Skeletal muscle cell (primary cell): ENCODE data around the gene SGSM1.
"Not testable (repeated sequence)": the region's sequence is repeated elsewhere in the genome, so short reads cannot be mapped to it uniquely, and the experiment has no call there.

Experiments
- DNase-seq: peaks from one replicate; pipeline ENCODE4 v3.0.0-alpha.2; 2010; ENCODE audit warnings: low read depth
- H3K4me3 ChIP-seq: 2 replicates; pipeline ENCODE4 v1.5.1; 2011; ENCODE audit warnings: low read depth, mild to moderate bottlenecking, control low read depth, low read length, moderate library complexity

Gene SGSM1

GRCh38 chr22:24834845-24835570 is 29.0 kb downstream of the SGSM1 start:
- DNase-seq: no peak
- H3K4me3 ChIP-seq: no peak overlapping the region

- no peak overlapping the region for H3K4me3 ChIP-seq
- no peak for DNase-seq
These were observed 30.3 kb downstream of the SGSM1 start for GRCh38 chr22:24836282-24836681.

DNA sequence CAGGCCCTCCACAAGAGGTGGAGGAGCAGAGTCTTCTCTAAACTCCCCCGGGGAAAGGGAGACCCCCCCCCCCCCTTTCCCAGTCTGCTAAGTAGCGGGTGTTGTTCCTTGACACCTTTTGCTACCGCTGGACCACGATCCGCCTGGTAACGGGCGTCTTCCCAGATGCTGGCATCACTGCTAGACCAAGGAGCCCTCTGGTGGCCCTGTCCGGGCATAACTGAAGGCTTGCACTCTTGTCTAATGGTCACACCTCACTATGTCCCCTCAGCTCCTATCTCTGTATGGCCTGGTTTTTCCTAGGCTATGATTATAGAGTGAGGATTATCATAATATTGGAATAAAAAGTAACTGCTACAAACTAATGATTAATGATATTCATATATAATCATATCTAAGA is 31.5 kb downstream of the SGSM1 start:
- DNase-seq, H3K4me3 ChIP-seq: not testable (repeated sequence)

DNA sequence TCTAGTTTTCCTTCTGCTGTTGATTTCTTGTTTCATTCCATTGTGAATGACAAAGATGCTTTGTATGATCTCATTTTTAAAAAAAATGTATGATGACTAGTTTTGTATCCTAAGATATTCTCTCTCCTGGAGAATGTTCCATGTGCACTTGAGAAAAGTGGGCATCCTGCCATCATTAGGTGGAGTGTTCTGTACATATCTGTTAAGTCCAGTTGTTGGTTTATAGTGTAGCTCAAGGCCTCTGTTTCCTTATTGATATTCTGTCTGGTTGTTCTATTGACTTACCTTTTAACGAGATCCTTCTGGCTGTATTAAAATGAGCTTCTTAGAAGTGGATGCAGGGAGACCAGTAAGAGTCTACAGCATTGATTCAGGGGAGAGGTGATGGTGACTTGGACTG is 35.2 kb downstream of the SGSM1 start:
- no peak overlapping the region for H3K4me3 ChIP-seq
- DNase-seq: no peak

DNA sequence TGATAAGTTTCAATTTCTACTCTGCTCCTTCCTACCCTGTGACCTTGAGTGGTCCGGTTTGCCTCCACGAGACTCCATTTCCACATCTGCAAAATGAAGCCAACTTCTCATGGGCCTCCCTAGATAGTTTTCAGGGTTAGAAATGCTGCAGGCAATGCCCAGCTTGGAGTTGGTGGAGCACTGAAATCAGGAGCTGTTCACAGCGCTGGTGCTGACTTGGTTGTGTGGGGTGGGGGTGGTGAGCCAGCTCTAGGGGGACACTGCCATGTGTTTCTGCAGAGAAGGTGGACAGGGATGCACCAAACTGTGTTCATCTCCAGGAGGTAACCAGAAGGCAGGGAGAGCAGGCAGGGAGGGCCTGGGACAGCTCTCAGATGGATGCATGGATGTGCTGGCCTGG is 37.0 kb downstream of the SGSM1 start:
- H3K4me3 ChIP-seq: no peak overlapping the region
- no peak for DNase-seq

DNA sequence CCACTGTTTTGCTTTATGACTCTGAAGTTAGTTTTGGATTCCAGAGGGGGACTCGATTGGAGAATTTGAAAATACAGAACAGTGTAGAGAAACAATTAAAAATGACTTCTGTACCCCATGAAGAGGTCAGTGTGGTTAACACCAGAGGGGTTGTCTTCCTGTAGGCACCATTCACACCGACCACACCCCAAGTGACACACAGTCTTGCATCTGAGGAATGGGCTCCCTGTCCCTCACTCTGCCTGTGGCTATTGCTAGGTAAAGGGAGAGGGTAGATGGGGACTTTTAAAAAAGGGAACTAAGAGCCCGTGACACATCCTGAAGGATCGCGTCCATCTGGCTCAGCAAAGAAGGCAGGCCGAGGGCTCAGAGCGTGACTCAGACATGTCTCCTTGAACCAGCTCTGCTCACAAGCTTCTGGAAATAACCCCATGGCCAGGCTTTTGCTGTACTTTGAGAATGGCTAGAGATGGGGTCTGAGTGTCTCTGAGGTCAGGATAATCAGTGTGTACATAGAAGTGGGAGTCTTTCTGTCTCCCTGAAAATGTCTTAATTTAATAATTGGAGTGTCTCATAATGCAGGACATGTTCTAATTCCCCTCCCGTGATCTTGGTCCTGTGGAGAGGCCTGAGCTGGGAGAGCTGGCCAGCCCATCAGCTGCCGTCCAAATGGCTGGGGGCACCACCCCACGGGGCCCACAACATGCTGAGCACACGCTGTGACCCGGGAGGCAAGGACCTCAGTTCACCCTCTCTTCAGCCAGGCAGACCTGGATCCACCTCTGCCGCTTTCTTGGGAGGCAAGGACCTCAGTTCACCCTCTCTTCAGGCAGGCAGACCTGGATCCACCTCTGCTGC is 39.3 kb downstream of the SGSM1 start:
- no peak for DNase-seq
- no peak overlapping the region for H3K4me3 ChIP-seq

DNA sequence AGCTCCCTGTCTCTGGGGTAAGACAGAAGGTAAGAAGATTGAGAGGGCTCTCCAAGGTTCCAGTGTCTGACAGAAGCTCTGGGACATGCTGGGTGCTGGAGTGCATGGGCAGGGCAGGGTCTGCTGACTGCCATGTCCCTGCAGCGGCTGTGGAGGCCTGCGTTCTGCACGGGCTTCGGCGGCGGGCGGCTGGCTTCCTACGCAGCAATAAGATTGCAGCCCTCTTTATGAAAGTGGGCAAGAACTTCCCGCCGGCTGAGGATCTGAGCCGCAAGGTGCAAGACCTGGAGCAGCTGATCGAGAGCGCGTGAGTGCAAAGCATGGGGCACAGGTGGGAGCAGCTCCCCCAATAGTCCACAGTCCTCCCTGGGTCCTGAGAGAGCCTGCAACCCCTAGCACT is 41.5 kb downstream of the SGSM1 start:
- H3K4me3 ChIP-seq: no peak overlapping the region
- DNase-seq: no peak

DNA sequence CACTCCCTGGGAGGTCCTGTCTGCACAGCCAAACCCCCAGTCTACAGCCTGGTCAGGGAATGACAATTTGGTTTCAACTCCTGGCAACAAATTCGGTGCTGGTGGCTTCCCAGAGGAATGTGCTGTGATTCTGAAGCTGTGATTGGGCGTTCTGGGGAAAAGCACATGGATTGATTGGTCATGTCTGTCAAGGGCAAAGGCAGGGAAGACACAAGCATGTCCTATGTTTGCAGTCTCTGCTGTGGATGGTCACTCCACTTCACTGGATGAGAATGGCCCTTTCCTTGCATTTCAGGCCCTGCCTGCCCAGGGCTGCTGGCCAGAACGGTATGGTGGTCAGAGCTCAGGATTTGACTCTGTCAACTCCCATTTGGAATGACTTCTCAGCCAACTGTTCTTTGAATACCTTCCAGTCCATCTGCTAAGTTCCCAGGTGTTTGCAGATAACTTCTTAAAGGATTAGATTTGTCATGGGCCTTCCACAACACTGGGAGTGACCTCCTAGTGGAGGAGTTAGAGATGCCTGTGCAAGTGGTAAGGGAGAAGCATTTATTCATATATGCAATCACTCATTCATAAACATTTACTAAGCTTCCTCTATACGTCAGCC is 42.7 kb downstream of the SGSM1 start:
- DNase-seq: no peak
- no peak overlapping the region for H3K4me3 ChIP-seq

DNA sequence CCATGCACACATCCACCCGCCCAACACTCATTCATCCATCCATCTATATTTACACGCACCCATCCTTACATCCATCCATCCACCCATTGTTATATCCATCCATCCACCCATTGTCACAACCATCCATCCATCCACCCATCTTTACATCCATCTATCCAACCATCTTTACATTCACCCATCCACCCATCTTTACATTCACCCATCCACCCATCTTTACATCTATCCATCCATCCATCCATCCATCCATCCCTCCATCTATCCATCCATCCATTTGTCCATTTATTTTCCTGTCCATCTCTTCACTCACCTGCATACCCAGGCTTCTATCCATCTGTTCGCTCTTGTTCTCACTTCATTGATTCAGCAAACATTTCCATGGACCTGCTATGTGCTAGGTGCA is 49.8 kb downstream of the SGSM1 start:
- no peak for DNase-seq
- no peak overlapping the region for H3K4me3 ChIP-seq

DNA sequence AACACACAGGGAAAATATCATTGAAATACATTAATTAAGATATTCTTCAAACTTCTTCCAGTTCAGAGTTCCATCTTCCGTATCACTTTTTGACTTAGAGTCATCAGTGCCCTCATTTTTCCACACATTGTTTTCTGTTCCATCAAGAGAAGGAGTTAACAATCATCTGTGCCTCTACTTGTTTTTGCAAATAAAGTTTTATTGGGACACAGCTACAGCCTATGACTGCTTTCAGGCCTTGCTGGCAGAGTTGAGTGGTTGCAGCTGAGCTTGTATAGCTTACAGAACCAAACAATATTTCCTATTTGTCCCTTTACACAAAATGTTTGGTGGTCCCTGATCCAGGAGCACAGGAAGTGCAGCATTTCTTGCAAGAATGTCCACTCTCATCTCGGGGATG is 51.6 kb downstream of the SGSM1 start:
- DNase-seq: no peak
- H3K4me3 ChIP-seq: no peak overlapping the region

DNA sequence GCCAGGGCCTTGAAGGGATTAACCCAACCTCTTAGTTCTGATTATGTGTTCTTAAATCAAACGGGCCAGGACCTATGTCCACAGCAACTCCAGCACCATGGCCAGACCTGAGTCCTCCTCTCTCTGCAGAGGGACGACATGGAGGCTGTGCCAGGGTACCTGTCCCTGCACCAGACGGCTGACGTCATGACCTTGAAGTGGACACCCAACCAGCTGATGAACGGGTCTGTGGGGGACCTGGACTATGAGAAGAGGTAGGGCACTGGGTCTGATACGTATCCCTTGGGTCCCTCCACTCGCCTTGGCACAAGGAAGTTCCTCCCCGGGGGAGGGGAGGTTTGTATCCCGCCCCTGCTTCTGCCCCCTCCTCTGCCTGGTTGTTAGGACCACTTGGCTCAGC is 53.6 kb downstream of the SGSM1 start:
- no peak for DNase-seq

DNA sequence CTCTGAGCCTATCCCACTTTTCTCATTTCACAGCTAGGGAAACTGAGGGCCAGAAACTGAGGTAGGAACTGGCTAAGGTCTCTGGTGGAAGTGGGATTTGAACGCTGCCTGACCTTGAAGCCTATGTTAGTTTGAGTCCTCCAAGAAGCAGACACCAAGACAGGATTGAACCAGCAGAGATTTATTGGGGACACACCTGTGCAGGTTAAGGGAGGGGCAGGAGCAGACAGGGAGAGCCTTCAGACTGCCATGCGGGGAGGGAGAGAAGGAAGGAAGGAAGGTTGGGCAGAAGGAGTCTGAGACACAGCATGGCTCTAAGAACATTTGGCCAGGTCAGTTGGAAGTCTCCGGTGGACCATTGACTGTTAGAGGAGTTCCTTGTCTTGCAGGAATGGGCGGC is 59.5 kb downstream of the SGSM1 start:
- no peak overlapping the region for H3K4me3 ChIP-seq
- DNase-seq: no peak

More for the DNA sequence above, 53.6 kb downstream of the SGSM1 start:
- no peak overlapping the region for H3K4me3 ChIP-seq

- no peak overlapping the region for H3K4me3 ChIP-seq
- DNase-seq: no peak
These were observed 61.5 kb downstream of the SGSM1 start for GRCh38 chr22:24867323-24868022.

GRCh38 chr22:24868979-24869378 is 63.0 kb downstream of the SGSM1 start:
- no peak for DNase-seq

DNA sequence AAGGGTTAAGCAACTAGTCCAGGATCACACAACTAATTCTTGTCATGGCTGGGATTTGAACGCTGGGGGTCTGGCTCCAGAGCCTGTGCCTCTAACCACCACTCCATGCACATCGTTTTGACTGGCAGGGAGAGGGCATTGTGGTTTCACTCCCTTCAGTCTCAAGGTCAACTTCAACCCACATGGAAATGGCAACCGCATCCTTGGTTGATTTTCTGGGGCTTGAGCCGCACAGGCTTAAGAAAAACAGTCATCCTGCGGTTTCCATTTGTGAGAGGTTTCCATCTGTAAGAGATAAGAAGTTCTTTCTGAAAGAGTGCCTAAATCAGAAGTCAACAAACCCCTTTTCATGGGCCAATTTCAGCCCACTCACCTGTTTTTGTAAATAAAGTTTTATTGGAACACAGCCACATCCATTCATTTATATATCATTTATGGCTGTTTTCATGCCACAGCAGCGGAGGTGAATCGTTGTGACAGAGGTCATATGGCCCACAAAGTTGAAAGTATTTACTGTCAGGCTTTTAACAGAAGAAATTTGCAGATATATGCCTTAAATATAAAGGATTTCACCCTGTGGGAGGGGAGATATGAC is 65.7 kb downstream of the SGSM1 start:
- no peak for DNase-seq
- H3K4me3 ChIP-seq: no peak overlapping the region

More at GRCh38 chr22:24868979-24869378, 63.0 kb downstream of the SGSM1 start:
- no peak overlapping the region for H3K4me3 ChIP-seq

GRCh38 chr22:24873226-24873625 is 67.2 kb downstream of the SGSM1 start:
- no peak for DNase-seq
- H3K4me3 ChIP-seq: no peak overlapping the region

DNA sequence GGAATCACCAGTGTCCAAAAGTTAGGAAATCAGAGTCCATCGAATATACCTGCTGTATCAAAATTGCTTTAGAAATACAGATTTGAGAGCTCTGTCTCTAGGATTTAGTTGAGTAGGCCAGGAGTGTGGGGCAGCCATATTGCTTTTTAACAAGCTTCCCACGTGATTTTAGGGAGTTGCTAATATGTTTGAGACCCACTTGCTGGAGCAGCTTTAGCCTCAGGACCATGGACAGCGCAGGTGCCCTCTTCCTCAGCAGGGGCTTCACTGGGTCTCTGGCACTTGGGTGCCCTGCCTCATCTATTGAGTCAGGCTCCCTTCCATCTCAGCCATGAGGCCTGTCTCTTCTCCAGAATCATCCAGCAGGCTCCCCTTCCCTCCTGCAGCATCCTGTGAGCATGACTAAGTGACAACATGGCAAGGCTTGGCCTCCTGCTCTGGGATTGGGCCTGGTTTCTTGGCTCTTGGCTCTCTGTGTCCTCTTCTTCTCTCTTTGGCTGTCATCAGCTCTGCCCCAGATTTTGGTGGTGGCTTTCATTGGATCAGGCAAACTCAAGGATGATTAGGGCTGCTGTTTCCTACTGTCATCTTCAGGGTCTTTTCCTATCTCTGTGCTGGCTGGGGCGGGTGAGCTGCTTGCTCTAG is 70.0 kb downstream of the SGSM1 start:
- no peak overlapping the region for H3K4me3 ChIP-seq
- no peak for DNase-seq

DNA sequence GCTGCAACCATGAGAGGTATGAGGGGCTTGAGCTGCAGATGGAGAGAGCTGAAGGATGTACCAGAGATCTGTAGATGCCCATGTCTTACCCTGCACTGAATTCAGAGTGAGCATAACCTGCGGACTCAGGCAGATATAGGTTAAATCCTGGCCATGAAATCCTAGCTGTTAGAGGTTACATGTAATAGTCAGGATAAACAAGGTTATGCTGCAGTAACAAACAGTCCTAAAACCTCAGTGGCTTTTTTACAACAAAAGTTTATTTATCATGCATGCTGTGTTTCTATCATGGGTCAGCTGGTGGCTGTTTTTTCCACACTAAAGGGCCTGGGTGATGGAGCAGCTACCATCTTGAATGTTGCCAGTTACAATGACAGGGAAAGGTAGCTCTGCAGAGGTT is 70.7 kb downstream of the SGSM1 start:
- DNase-seq: no peak
- no peak overlapping the region for H3K4me3 ChIP-seq

- no peak for DNase-seq
- H3K4me3 ChIP-seq: no peak overlapping the region
These were observed 73.0 kb downstream of the SGSM1 start for GRCh38 chr22:24878969-24879368.
